Subcutaneous abdominal adipose tissue (tissue), 5 donors: ENCODE data around the gene SLC37A4.

Experiments
- H3K27ac ChIP-seq: one replicate; pipeline ENCODE4 v1.7.0; 2013; ENCODE audit warnings: low read depth, mild to moderate bottlenecking, inconsistent platforms, low read length, moderate library complexity
- H3K27me3 ChIP-seq, 5 donors: one replicate each; pipeline ENCODE4 v1.7.0; 2013; ENCODE audit warnings: low read length in 5 of 5, inconsistent platforms in 1 of 5; ENCODE audit not compliant: control insufficient read depth in 5 of 5, insufficient read depth in 4 of 5
- H3K36me3 ChIP-seq, 5 donors: one replicate each; pipeline ENCODE4 v1.7.0; 2013; ENCODE audit warnings: low read length in 5 of 5; ENCODE audit not compliant: control insufficient read depth in 5 of 5, insufficient read depth in 5 of 5
- H3K4me1 ChIP-seq, 5 donors: one replicate each; pipeline ENCODE4 v1.7.0; 2013; ENCODE audit warnings: low read length in 5 of 5, mild to moderate bottlenecking in 3 of 5, moderate library complexity in 1 of 5; ENCODE audit not compliant: control insufficient read depth in 5 of 5, insufficient read depth in 5 of 5
- H3K4me3 ChIP-seq, 5 donors: one replicate each; pipeline ENCODE4 v1.7.0; 2013; ENCODE audit warnings: low read length in 5 of 5, low read depth in 1 of 5
- H3K9ac ChIP-seq, 5 donors: one replicate each; pipeline ENCODE4 v1.7.0; 2013; ENCODE audit warnings: low read length in 5 of 5, mild to moderate bottlenecking in 4 of 5, moderate library complexity in 3 of 5
- H3K9me3 ChIP-seq, 5 donors: one replicate each; pipeline ENCODE4 v1.7.0; 2013; ENCODE audit warnings: low read length in 5 of 5; ENCODE audit not compliant: control insufficient read depth in 5 of 5
- donor health status: healthy.
- donor health status: healthy.
- donor health status: healthy.
- donor health status: healthy.
- donor health status: healthy.

Gene SLC37A4

GRCh38 chr11:118980191-118980881 is 50.3 kb downstream of the SLC37A4 start:
- no peaks in the 10 kb centered on the region for H3K27me3 ChIP-seq
- peak overlapping the region; percentile 39 to 56 (median 54) for H3K4me3 ChIP-seq
- no peaks in the 10 kb centered on the region for H3K36me3 ChIP-seq
- H3K9ac ChIP-seq = peak overlapping the region in 3 of 5 donors; percentile 23 to 56 (median 48)
- H3K9me3 ChIP-seq = no peaks in the 10 kb centered on the region
- H3K4me1 ChIP-seq = peaks cover 3 to 15% (median 12%) of the 10 kb centered on the region in 5 donors
- H3K27ac ChIP-seq = no peak overlapping the region

- Histone ChIP-seq H3K9me3 (no peaks in the 10 kb centered on the region), H3K27ac (no peak overlapping the region), H3K36me3 (no peaks in the 10 kb centered on the region), H3K4me3 (no peak overlapping the region), H3K9ac (no peak overlapping the region), H3K27me3 (peaks cover 0 to 4% (median 0%) of the 10 kb centered on the region in 5 donors), H3K4me1 (peaks cover 3 to 15% (median 12%) of the 10 kb centered on the region in 5 donors)
Observed at GRCh38 chr11:118979434-118979833, 51.2 kb downstream of the SLC37A4 start.

- no peak overlapping the region for H3K9ac ChIP-seq
- no peak overlapping the region for H3K4me3 ChIP-seq
- H3K9me3 ChIP-seq = no peaks in the 10 kb centered on the region
- peaks cover 3 to 15% (median 12%) of the 10 kb centered on the region in 5 donors for H3K4me1 ChIP-seq
- H3K27me3 ChIP-seq = peaks cover 0 to 6% (median 4%) of the 10 kb centered on the region in 5 donors
- H3K36me3 ChIP-seq = no peaks in the 10 kb centered on the region
- H3K27ac ChIP-seq = no peak overlapping the region
Observed at GRCh38 chr11:118975771-118976709, 54.6 kb downstream of the SLC37A4 start.
